HG02943 (cell line): ENCODE measurements around the gene DPF1.

ENCODE experiments used
- ATAC-seq: cut with Tn5 transposase; IDR thresholded peaks from one replicate; pipeline ENCODE4 v1.9.1; 2021; ENCODE audit warnings: mild to moderate bottlenecking, low read depth, moderate library complexity; ENCODE audit not compliant: unreplicated experiment

Gene DPF1

GRCh38 chr19:38170334-38170733 lies 53.7 kb downstream of the DPF1 start:
- no peak for ATAC-seq

GRCh38 chr19:38168637-38169036 lies 55.4 kb downstream of the DPF1 start:
- no peak for ATAC-seq

GRCh38 chr19:38165335-38165734 lies 58.7 kb downstream of the DPF1 start:
- no peak for ATAC-seq

GRCh38 chr19:38164526-38164925 lies 59.5 kb downstream of the DPF1 start:
- no peak for ATAC-seq

- ATAC-seq: no peak
Observed at GRCh38 chr19:38163419-38164290, 60.4 kb downstream of the DPF1 start.

GRCh38 chr19:38162632-38163031 lies 61.4 kb downstream of the DPF1 start:
- no peak for ATAC-seq

GRCh38 chr19:38162094-38162493 lies 61.9 kb downstream of the DPF1 start:
- no peak for ATAC-seq
